ENCODE data around the gene CDK5. TPM values are rescaled to one million over a fixed set of nuclear protein-coding genes. Genes with fewer than 3 reads are reported as not detected.

CDK5 gene
- total and polyA plus RNA-seq, 2 of the 13 experiments (the other 11 are each of a cell fraction or from before 2014, with no cell fraction given): 16.4 to 21.3 TPM

GRCh38 chr7:151080067-151080521 lies 22.4 kb upstream of the CDK5 start (continued):
- TF ChIP-seq CSRNP2 (CRISPR knock-in tag; conservative IDR thresholded peaks at IDR 0.05; ENCODE audit: low read depth) (no peak), TAF15 (IDR thresholded peaks at IDR 0.05; ENCODE audit: low read depth, low read length, poor library complexity, severe bottlenecking) (no peak), RBAK (CRISPR knock-in tag; IDR thresholded peaks at IDR 0.05) (no peak), ZNF776 (CRISPR knock-in tag; IDR thresholded peaks at IDR 0.05) (no peak), ZNF558 (CRISPR knock-in tag; IDR thresholded peaks at IDR 0.05; ENCODE audit: borderline replicate concordance) (0 out of 2 replicates have a peak, but pooled peaks have one; percentile 79), TCF7 (IDR thresholded peaks at IDR 0.05; ENCODE audit: low read depth) (no peak), ZNF160 (CRISPR knock-in tag; IDR thresholded peaks at IDR 0.05) (no peak), KIAA2018 (CRISPR knock-in tag; IDR thresholded peaks at IDR 0.05; ENCODE audit: borderline replicate concordance) (0 out of 2 replicates have a peak, but pooled peaks have one; percentile 33), SIX1 (CRISPR knock-in tag; IDR thresholded peaks at IDR 0.05; ENCODE audit: borderline replicate concordance) (no peak), ZNF713 (CRISPR knock-in tag; IDR thresholded peaks at IDR 0.05) (0 out of 2 replicates have a peak, but pooled peaks have one; percentile 5), SALL2 (CRISPR knock-in tag; IDR thresholded peaks at IDR 0.05) (0 out of 2 replicates have a peak, but pooled peaks have one; percentile 6), ZNF800 (CRISPR knock-in tag; IDR thresholded peaks at IDR 0.05) (no peak), TERF1 (CRISPR knock-in tag; IDR thresholded peaks at IDR 0.05) (0 out of 2 replicates have a peak, but pooled peaks have one; percentile 17), ZNF468 (CRISPR knock-in tag; IDR thresholded peaks at IDR 0.05) (peak; percentile 67; the same call in 1 of the 2 replicates)

Measured in HepG2 (cell line).